ENCODE results near the gene CCT7.
"Not testable (repeated sequence)": the region's sequence is repeated elsewhere in the genome, so short reads cannot be mapped to it uniquely, and the experiment has no call there.

CCT7 gene

GRCh38 chr2:73233932-73234832 lies at the start of gene CCT7:
Gene CCT7 (plus strand): TSS chr2:73234308. CDS start chr2:73234379, 71 bp downstream.
- DNase-seq = peak; percentile 88

GRCh38 chr2:73185965-73186364 lies 48.1 kb upstream of the CCT7 start:
- DNase-seq = no peak

- DNase-seq = no peak
These were observed 46.6 kb upstream of the CCT7 start for GRCh38 chr2:73187549-73187948.

DNA sequence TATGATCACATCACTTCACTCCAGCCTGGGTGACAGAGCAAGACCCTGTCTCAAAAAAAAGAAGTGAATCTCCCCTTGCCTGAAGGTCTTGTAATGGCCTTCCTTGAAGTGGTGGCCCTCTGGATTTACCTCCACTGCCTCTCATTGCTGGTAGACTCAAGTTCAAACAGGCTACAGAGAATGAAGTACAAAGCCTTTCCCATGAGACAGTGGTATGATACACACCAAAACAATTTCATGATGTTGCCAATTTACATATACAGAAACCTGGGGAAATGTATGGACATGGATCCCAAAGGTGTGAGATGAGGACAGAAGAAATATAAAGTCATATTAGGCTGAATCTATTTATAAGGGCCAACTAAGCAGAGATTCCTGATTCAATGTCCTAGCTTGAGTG lies 36.5 kb upstream of the CCT7 start:
- no peak for DNase-seq

GRCh38 chr2:73200281-73200680 lies 33.8 kb upstream of the CCT7 start:
- not testable (repeated sequence) for DNase-seq

DNA sequence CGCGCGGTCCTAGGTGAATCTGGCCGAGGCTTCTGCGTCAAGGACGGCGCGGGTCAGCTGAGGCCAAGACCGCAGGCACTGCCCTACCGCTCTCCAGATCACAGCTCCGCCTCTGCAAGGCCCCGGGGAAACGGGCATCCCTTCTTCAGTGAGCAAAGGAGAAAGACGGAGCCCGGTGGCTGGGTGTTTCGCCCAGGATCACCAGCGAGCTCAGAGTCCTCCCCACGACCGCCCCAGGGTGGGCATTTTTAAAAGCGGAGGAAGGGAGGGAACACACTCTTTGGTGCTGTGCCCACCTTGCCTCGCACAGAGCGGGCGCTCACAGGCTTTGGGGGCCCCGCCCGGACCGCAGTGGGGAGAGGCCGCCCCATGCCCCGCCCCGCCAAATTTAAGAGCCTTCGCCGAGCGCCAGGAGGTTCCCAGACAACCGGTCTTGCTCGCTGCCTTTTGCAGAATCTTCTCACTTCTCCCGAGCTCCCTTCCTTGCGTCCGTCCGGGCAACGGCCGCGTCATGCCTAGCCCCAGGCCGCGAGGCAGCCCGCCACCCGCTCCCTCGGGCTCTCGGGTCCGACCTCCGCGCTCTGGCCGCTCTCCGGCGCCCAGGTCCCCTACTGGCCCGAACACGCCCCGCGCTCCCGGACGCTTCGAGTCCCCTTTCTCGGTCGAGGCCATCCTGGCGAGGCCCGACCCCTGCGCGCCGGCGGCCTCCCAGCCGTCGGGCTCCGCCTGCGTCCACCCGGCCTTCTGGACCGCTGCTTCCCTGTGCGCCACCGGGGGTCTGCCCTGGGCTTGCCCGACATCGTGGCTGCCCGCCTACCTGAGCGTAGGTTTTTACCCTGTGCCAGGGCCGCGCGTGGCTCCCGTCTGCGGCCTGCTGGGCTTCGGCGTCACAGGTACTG lies 31.7 kb upstream of the CCT7 start, which contains the start of gene NOTO:
TSS of gene NOTO (plus strand) at position 419 of the 899 bp plus-strand sequence. CDS start at position 512, 93 bp downstream.
- no peak for DNase-seq

- DNase-seq = no peak
These were observed 30.9 kb upstream of the CCT7 start for GRCh38 chr2:73203055-73203681.

DNA sequence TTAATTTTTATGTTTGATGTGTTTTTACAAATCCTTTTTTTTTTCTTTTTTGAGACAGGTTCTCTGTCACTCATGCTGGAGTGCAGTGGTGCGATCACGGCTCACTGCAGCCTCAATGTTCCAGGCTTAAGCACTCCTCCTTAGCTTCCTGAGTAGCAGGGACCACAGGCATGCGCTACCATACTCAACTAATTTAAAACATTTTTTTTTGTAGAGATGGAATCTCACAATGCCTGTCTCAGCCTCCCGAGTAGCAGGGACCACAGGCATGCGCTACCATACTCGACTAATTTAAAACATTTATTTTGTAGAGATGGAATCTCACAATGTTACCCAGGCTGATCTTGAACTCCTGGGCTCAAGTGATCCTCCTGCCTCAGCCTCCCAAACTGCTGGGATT lies 28.5 kb upstream of the CCT7 start:
- DNase-seq = no peak

DNA sequence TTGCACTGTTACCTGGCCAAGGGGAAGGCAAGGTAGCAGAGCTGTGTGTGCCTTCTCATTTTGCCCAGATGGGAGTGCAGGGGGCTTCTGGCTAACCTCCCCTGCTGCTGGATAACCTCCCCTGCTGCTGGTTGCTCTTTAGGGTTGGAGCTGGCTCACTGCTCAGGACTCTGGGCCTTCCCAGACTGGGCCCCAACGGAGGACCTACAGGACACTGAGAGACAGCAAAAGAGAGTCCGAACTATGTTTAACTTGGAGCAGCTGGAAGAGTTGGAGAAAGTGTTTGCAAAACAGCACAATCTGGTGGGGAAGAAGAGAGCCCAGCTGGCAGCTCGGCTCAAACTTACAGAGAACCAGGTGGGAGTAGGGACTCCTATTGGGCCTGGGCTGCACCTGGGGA lies 25.9 kb upstream of the CCT7 start:
- DNase-seq = no peak

- no peak for DNase-seq
These were observed 24.1 kb upstream of the CCT7 start for GRCh38 chr2:73210019-73210418.

- no peak for DNase-seq
These were observed 23.4 kb upstream of the CCT7 start for GRCh38 chr2:73210696-73211095.

GRCh38 chr2:73212098-73212447 lies 22.0 kb upstream of the CCT7 start:
- DNase-seq = no peak

DNA sequence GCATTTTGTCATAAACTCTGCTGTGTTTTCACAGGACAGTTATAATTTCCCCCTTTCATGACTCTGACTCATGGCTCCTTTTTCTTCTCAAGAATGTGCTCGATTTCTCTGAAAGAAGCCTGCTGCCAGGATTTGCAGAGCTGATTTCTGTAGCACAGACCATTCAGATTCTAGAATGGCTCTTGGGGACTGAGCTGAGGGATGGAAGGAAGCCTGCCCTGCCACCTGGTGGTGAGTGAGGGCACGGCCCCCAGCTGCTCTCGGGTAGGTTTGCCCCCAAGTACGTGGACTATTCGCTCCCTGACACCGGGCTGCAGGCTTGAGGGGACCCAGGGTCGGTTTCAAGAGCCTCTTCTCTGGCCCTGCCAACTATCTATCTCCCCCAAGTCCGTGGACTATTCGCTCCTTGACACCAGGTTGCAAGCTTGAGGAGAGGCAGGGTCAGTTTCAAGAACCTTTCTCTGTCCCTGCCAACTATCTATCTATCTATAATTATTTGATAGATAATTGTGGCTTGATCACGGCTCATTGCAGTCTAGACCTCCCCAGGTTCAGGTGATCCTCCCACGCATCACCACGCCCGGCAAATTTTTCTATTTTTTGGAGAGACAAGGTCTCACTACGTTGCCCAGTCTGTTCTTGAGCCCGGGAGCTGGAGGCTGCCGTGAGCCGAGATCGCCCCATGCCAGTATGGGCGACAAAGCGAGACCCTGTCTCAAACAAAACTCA lies 21.5 kb upstream of the CCT7 start:
- peak; percentile 59 for DNase-seq

GRCh38 chr2:73214120-73215035 lies 19.7 kb upstream of the CCT7 start, which contains the start of gene SMYD5:
Gene SMYD5 (plus strand): TSS chr2:73214245. CDS start chr2:73214267, 22 bp downstream.
- DNase-seq = peak; percentile 67

DNA sequence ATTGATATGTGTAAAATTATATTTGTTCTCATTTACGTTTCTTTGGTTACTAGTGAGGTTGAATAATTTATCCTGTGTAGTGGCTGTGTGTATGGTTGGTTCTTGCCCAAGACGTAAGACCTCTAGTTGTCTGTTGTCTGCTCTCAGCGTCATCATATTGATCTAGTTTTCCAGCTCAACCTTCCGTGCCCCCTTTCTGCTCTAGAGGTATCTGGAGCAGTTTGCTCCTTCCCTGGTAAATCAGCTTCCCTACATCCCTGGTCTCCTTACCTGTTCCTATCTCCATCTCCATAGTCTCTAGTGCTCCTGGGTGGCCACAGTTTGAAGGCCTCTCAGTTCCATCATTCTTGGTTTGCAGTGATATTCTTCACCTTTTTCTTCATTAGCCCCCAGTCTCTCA lies 18.9 kb upstream of the CCT7 start:
- no peak for DNase-seq

DNA sequence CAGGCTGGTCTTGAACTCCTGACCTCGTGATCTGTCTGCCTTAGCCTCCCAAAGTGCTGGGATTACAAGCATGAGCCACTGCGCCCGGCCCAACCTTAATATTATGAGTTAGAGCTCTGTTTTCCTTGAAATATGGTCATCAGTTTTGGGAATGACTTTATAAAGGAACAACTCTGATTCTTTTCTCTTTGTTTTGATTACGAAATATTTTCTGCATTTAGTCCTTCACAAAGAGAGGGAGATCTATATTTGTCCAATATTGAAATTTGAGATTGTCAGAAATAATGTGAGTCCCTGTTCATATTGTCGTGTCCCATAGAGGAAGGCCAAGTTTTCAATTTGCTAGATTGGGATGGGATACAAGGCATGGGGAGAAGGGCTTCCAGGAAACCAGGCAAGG lies 16.9 kb upstream of the CCT7 start:
- DNase-seq = no peak

- no peak for DNase-seq
These were observed 16.3 kb upstream of the CCT7 start for GRCh38 chr2:73217826-73218225.

DNA sequence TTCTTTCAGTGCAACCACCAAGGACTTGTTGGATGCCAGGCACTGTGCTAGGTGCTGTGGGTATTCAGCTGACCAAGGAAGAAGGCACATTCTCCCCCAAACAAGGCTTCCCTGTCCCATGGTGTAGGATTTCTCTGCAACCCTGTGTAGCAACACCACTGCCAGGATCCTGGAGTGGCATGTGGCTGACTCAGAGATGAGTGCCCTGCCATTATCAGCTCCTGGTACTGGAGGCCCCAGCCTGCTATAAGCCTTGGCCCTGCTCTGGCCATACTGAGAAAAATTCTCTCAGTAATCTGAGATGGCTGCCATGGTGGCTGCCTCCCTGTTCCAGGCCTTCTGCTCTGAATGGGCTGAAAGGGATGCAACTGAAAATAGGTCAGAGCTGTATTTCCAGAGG lies 15.8 kb upstream of the CCT7 start:
- no peak for DNase-seq

DNA sequence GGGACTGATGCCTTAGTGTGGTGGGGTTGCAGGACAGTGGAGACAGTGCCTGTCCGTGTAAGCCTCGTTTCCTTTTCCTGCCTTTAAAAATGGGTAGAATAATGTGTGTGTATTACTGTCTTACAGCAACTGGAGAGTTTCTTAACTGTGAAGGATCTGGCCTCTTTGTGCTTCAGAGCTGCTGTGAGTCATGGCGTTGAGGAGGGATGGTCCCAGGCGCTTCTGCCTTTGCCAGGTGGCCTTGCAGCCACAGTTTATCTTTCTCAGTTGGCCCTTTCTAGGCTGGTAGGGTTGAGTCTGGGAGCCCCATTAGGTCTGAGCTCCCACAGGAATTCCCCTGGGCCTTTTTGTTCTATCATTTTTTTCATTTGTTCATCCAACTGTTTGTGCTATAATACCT lies 10.3 kb upstream of the CCT7 start:
- no peak for DNase-seq

GRCh38 chr2:73225513-73226360 lies 8.4 kb upstream of the CCT7 start:
- no peak for DNase-seq

All from COR-L47 (cell line).